K562 (cell line): ENCODE measurements around the gene BRD3. TPM values are rescaled to one million over a fixed set of nuclear protein-coding genes. Genes with fewer than 3 reads are reported as not detected.

ENCODE experiments used
- ASH1L ChIP-seq: fragments of 450-650 bp; IDR thresholded peaks from 2 replicates; pipeline ENCODE4 v1.6.1; 2018; ENCODE audit warnings: borderline replicate concordance, mild to moderate bottlenecking, low read depth; ENCODE audit not compliant: partially characterized antibody
- ELF2 ChIP-seq: fragments of 250-450 bp; sonication (Bioruptor Pico); IDR thresholded peaks from 2 replicates; pipeline ENCODE4 v1.5.0; 2021; ENCODE audit warnings: mild to moderate bottlenecking
- ETV1 ChIP-seq: fragments of 450-650 bp; conservative IDR thresholded peaks from 2 replicates; pipeline ENCODE4 v1.6.1; 2016; ENCODE audit warnings: missing genetic modification characterization, control low read depth, low read depth, missing compliant biosample characterization
- FOXJ2 ChIP-seq: fragments of 200-800 bp; sonication (Bioruptor generic); IDR thresholded peaks from 2 replicates; pipeline ENCODE4 v1.6.1; 2016; ENCODE audit warnings: missing genetic modification characterization, missing compliant biosample characterization
- FOXK2 ChIP-seq, 2 experiments: fragments of 450-650 bp; IDR thresholded peaks in 1 of 2; conservative IDR thresholded peaks in 1 of 2; 2 replicates each; pipeline ENCODE4 v1.6.1; 2016; ENCODE audit warnings: low read depth in 2 of 2, mild to moderate bottlenecking in 1 of 2
- HMG20A ChIP-seq: fragments of 450-650 bp; formaldehyde crosslinking; conservative IDR thresholded peaks from 2 replicates; pipeline ENCODE4 v1.4.0; 2020; ENCODE audit warnings: mild to moderate bottlenecking, mixed read lengths
- NELFE ChIP-seq: IDR thresholded peaks from 2 replicates; pipeline ENCODE4 v1.6.1; 2011; ENCODE audit warnings: mild to moderate bottlenecking; ENCODE audit not compliant: insufficient read depth, insufficient read length
- NFIX ChIP-seq: fragments of 250-450 bp; sonication (Bioruptor Pico); IDR thresholded peaks from 2 replicates; pipeline ENCODE4 v1.4.0; 2020; ENCODE audit warnings: low read depth, mild to moderate bottlenecking, moderate library complexity
- PHF8 ChIP-seq: fragments of 200-600 bp; sonication (generic); IDR thresholded peaks from 2 replicates; pipeline ENCODE4 v1.6.1; 2012; ENCODE audit warnings: mixed run types, mild to moderate bottlenecking, inconsistent platforms, low read length, moderate library complexity, borderline replicate concordance
- SMAD1 ChIP-seq: fragments of 150-350 bp; IDR thresholded peaks from 2 replicates; pipeline ENCODE4 v1.6.1; 2014; ENCODE audit warnings: low read length, low read depth; ENCODE audit not compliant: partially characterized antibody
- SRSF3 ChIP-seq: fragments of 200-400 bp; formaldehyde crosslinking; IDR thresholded peaks from 2 replicates; pipeline ENCODE4 v1.6.1; 2016; ENCODE audit warnings: mild to moderate bottlenecking, low read length, moderate library complexity; ENCODE audit not compliant: insufficient read depth
- TAF15 ChIP-seq: fragments of 200-400 bp; formaldehyde crosslinking; IDR thresholded peaks from 2 replicates; pipeline ENCODE4 v1.6.1; 2017; ENCODE audit warnings: mild to moderate bottlenecking, low read depth, low read length, moderate library complexity
- TCF7L2 ChIP-seq: fragments of 150-350 bp; IDR thresholded peaks from 2 replicates; pipeline ENCODE4 v1.6.1; 2016; ENCODE audit warnings: low read depth, mild to moderate bottlenecking, low read length, moderate library complexity
- U2AF2 ChIP-seq: fragments of 200-400 bp; formaldehyde crosslinking; optimal IDR thresholded peaks from 2 replicates; pipeline ENCODE3; 2017; ENCODE audit warnings: low read depth, mild to moderate bottlenecking, low read length
- ZFP91 ChIP-seq: sonication (generic); formaldehyde crosslinking; IDR thresholded peaks from 2 replicates; pipeline ENCODE4 v1.8.0; 2022; ENCODE audit warnings: mild to moderate bottlenecking, missing genetic modification reagents
- ZFX ChIP-seq: sonication (generic); formaldehyde crosslinking; IDR thresholded peaks from 2 replicates; pipeline ENCODE4 v1.8.0; 2022; ENCODE audit warnings: mild to moderate bottlenecking, missing genetic modification reagents, moderate library complexity
- ZNF133 ChIP-seq: fragments of 250-450 bp; sonication (Bioruptor Pico); IDR thresholded peaks from 2 replicates; pipeline ENCODE4 v1.4.0; 2020; ENCODE audit warnings: mild to moderate bottlenecking
- ZNF407 ChIP-seq: fragments of 450-650 bp; IDR thresholded peaks from 2 replicates; pipeline ENCODE4 v1.6.1; 2016; ENCODE audit warnings: low read depth
- polyA plus RNA-seq, 8 experiments: library from polyadenylated mRNA; depleted of rRNA in 4 of 8; stranded (reverse) in 5 of 8; unstranded in 3 of 8; fragments of >200 nt; fragmentation: Nextera tagmentation in 2 of 8; fragmentation: Illumina TruSeq in 1 of 8; extraction: Ambion mirVana in 2 of 8; extraction: Trizol in 1 of 8; gene quantifications; 2 replicates each; pipeline versions ENCODE4 v1.2.1 to v1.2.3, GENCODE V29; 2011 to 2014; ENCODE audit warnings: inconsistent platforms in 1 of 8, missing spikeins in 1 of 8
- total RNA-seq, 7 experiments: library from RNA; depleted of rRNA in 6 of 7; stranded (reverse); fragments of >200 nt in 6 of 7; fragmentation: Illumina TruSeq in 2 of 7; extraction: Trizol in 2 of 7; gene quantifications; 2 replicates each; pipeline versions ENCODE4 v1.2.1 to v1.2.3, GENCODE V29; 2011 to 2021; ENCODE audit warnings: low replicate concordance in 1 of 7

The BRD3 gene
- total and polyA plus RNA-seq, 9 of the 15 experiments (the other 6 are each of a cell fraction or from before 2014, with no cell fraction given), result 0.82 to 37.1 (median 4.2) TPM

GRCh38 chr9:133992780-133993634 lies 74.8 kb downstream of the BRD3 start (continued):
- TF ChIP-seq ETV1 (peak; percentile 66), PHF8 (peak; percentile 65; the same call in 1 of the 2 replicates), ZFP91 (CRISPR knock-in tag) (no peak), NELFE (no peak), ELF2 (CRISPR knock-in tag) (no peak), ASH1L (no peak), HMG20A (CRISPR knock-in tag) (no peak), ZFX (CRISPR knock-in tag) (peak; percentile 70), ZNF133 (CRISPR knock-in tag) (no peak), TCF7L2 (no peak), SRSF3 (no peak), ZNF407 (no peak), FOXJ2 (tag) (no peak), NFIX (CRISPR knock-in tag) (no peak), U2AF2 (no peak), SMAD1 (no peak), TAF15 (no peak), FOXK2 (conservative IDR thresholded peaks at IDR 0.05 in 1 of 2, IDR thresholded peaks at IDR 0.05 in 1 of 2; ENCODE audit: low read depth in 2 of 2) (no peak)
